Activated CD4-positive, alpha-beta T cell treated with anti-CD3 and anti-CD28 coated beads, Interleukin-2, Interleukin-4, amounts not matched to agents 100 ng/mL and 50 ng/mL, durations not matched to agents 16 hours and 8 hours (primary cell): ENCODE measurements around the gene DUSP22.
A peak's percentile ranks its signal among the peaks of the same experiment; 100 is the strongest.
"Not testable (repeated sequence)": the region's sequence is repeated elsewhere in the genome, so short reads cannot be mapped to it uniquely, and the experiment has no call there.

Source experiments
- DNase-seq: peaks from one replicate; pipeline ENCODE4 v3.0.0-alpha.2; 2020; ENCODE audit warnings: low spot score

Gene DUSP22

DNA sequence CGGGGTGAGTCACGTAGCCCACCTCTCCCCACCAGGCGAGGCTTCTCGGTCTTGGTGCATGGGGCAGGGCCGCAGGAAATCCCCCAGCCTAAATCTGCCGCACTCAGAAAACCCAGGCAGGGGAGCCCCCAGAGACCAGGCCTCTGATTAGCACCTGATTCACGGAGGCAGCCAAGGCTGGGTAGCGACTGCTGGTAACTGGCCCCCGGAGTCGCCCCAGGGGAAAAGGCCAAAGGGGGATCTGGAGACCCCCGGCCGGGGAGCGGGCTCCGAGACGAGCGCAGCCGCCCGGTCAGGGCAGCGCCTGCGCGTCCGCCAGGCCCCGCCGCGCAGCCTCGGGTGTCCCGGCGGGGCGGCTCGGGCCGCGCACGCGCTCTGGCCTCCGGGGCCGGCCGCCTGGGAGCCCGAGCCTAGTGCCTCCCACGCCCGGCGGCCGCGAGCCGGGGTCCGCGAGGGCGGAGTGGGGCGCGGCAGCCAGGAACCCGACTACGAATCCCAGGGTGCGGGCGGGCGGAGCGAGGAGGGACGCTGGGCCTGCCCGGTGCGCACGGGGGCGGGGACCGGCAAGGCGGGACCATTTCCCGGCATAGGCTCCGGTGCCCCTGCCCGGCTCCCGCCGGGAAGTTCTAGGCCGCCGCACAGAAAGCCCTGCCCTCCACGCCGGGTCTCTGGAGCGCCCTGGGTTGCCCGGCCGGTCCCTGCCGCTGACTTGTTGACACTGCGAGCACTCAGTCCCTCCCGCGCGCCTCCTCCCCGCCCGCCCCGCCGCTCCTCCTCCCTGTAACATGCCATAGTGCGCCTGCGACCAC is at the start of gene DUSP22:
Gene DUSP22, plus strand, starts transcription at position 791 of the 809 bp plus-strand sequence. CDS start 53 bp downstream, outside the sequence.
- peak; percentile 78 for DNase-seq

GRCh38 chr6:246352-246751 is 45.9 kb upstream of the DUSP22 start:
- DNase-seq = no peak

- no peak for DNase-seq
Observed at GRCh38 chr6:247351-247750, 44.9 kb upstream of the DUSP22 start.

DNA sequence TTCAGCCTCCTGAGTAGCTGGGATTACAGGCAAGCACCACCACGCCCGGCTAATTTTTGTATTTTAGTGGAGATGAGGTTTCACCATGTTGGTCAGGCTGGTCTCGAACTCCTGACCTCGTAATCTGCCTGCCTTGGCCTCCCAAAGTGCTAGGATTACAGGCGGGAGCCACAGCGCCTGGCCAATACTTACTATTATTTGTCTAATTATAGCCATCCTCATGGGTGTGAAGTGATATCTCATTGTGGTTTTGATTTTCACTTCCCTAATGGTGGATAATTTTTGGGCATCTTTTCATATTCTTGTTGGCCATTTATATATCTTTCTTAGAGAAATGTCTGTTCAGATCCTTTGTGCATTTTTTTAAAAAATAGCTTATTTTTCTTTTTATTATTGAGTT is 44.2 kb upstream of the DUSP22 start:
- DNase-seq = not testable (repeated sequence)

- DNase-seq = no peak
Observed at GRCh38 chr6:250676-251075, 41.6 kb upstream of the DUSP22 start.

DNA sequence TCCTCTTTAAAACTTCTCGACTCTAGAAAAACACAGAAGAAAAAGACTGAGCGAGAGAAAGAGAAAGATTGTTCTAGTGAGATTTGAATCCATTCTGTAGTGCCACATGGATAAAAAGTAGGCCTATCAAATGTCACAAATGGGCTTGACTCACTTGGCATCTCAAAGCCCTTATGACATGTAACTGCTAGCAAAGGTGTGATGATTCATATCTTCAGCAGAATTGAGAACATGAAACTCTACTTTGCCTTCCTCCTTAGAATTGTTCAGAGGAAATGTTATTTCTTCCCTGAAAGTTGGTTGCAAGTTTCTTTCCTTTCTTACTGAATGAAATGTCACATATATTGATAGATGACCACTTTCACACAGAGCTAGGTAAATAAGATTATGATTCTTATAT is 40.4 kb upstream of the DUSP22 start:
- peak; percentile 77 for DNase-seq

DNA sequence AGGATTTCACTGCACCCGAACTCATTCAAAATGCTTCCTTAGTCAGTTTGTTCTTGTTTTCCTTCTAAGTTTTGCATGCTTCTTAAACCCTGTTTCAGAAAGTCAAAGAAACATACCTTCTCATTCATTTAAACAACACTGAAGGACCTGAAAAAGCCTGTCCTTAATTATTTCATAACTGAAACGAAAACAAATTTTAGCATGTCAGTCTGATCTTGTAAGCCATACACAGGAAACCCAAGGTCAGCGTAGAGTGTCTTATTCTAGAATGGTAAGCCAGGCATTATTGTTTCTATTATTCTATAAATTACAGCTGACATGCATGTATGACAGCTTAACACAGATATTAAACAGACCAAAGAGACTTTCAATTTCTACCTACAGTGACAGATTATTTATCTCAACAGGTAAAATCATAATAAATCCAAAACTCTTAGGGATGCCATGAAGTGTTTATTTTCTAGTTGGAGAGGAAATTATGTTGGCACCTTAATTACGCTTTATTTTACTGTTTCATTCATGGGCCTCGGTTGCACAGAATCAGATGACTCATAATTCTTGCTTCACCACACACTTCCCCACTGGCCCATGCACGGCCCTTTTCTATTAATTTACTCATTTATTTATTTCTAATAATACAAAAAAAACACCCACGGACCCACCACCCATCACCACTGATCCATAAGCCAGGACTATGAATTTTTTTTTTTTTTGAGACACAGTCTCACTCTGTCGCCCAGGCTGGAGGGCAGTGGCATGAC is 39.3 kb upstream of the DUSP22 start:
- no peak for DNase-seq

DNA sequence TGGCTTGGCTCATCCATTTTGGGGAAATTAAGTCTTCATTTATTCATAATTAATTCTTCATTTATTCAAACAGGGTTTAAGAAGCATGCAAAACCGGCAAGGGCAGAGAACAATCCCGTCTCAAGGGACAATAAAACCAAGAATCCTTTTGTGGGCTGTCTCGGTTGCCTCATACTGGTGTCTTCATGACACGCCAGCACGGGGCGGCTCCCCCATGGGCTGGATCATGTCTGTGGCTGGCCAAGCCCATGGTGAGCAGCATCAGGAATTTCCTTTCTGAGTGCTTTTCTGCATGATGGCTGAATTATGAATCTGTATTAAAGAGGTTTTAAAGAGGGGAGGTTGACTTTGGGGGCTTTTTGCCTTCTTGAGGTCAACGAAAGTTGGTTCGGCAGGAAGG is 38.3 kb upstream of the DUSP22 start:
- no peak for DNase-seq

- no peak for DNase-seq
Observed at GRCh38 chr6:255041-255750, 37.1 kb upstream of the DUSP22 start.

DNA sequence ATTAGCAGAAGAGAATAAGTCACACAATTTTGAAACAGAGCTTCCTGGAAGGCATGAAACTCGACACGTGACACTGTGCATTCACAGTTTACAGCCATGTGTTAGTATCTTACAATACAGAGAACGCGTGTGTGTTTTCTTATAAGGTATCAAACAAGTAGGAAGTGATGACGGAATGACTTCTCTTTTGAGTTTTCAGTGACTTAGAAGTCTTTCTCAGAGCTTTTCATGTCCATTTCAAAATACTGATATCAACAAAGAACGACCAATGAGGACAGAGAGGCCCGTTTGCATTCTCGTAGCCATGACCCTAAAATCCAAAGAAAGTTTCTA is 36.6 kb upstream of the DUSP22 start:
- no peak for DNase-seq

- DNase-seq = no peak
Observed at GRCh38 chr6:256169-256568, 36.1 kb upstream of the DUSP22 start.

GRCh38 chr6:257031-257725 is 35.1 kb upstream of the DUSP22 start:
- no peak for DNase-seq

GRCh38 chr6:257774-258173 is 34.5 kb upstream of the DUSP22 start:
- no peak for DNase-seq

GRCh38 chr6:259316-259715 is 33.0 kb upstream of the DUSP22 start:
- no peak for DNase-seq

DNA sequence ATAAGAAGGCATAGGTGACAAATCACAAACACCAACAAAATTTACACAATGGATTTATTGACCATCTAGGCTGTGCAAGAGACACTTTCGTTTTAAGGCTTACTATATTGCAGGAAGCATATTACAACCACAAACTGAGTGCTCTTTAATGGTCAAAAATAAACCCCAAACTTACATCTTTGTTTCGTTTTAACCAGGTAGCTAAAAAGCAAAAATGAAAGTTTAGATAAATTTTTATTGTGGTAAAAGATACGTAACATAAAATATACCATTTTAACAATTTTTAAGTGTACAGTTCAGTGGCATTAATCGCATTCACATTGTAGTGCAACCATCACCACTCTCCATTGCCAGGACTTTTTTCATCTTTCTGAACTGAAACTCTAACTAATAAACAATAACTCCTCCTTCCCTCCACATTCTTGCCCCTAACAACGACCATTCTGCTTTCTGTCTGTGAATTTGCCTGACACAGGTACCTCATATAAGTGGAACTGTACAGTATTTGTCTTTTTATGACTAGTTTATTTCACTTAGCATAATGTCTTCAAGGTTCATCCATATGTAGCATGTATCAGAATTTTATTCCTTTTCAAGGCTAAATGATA is 32.3 kb upstream of the DUSP22 start:
- peak; percentile 19 for DNase-seq

DNA sequence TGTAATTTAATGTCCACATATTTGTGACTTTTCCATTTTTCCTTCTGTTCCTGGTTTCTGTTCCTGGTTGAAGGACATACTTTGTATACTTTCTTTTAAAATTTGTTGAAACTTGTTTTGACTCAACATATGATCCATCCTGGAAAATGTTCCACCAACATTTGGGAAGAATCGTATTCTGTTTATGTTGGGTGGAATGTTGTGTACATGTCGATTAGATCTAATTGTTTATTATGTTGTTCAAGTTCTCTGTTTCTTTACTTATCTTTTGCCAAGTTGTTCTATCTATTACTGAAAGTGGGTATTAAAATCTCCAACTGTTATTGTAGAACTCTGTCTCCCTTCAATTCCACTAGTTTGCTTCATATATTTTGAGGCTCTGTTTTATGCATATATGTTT is 27.7 kb upstream of the DUSP22 start:
- DNase-seq = no peak

DNA sequence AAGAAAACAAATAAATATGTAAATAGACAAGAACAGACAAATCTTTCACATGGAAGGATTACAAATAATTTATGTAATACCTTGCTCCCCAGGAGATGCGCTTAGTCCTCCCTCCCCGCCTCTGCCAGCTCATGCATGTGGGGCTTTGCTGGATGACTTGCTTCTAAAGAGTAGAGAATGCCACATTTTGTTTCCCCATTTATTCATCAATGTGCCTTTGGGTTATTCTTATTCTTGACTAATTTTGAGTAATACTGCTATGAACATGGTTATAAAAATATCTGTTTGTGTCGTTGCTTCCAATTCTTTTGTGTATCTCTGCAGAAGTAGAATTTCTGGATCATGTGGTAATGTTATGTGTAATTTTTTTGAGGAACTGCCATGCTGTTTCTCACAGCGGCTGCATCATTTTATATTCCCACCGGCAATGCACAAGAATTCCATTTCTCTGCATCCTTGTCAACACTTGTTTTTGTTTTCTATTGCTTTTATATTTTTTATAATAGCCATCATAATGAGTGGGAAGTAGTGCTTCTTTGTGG is 23.8 kb upstream of the DUSP22 start:
- no peak for DNase-seq

GRCh38 chr6:273551-274058 is 18.7 kb upstream of the DUSP22 start:
- DNase-seq = no peak

GRCh38 chr6:277746-278145 is 14.5 kb upstream of the DUSP22 start:
- no peak for DNase-seq

GRCh38 chr6:278494-278893 is 13.8 kb upstream of the DUSP22 start:
- no peak for DNase-seq

- DNase-seq = no peak
Observed at GRCh38 chr6:279341-280029, 12.8 kb upstream of the DUSP22 start.
